Stimulated activated CD8-positive, alpha-beta memory T cell treated with anti-CD3 and anti-CD28 coated beads, Interleukin-2, amount 100 ng/mL, for 48 hours (primary cell): ENCODE measurements around the gene FAM111B.
"Not testable (repeated sequence)": the region's sequence is repeated elsewhere in the genome, so short reads cannot be mapped to it uniquely, and the experiment has no call there.

Experiments
- DNase-seq, 2 donors: peaks; one replicate each; pipeline ENCODE4 v3.0.0-alpha.2; 2020; ENCODE audit warnings: low read depth in 2 of 2

Gene FAM111B

GRCh38 chr11:59106363-59107336 is at the start of gene FAM111B:
Gene FAM111B, plus strand, starts transcription at chr11:59107237. Its CDS starts 2,389 bp downstream, at chr11:59109626.
- peak; percentile 48 to 59 for DNase-seq

- peak; percentile 68 to 83 for DNase-seq
Measured at GRCh38 chr11:59058120-59059033, 48.7 kb upstream of the FAM111B start.

GRCh38 chr11:59060096-59060495 is 46.9 kb upstream of the FAM111B start:
- not testable (repeated sequence) for DNase-seq

GRCh38 chr11:59062602-59063529 is 44.2 kb upstream of the FAM111B start:
- DNase-seq: no peak

- not testable (repeated sequence) for DNase-seq
Measured at GRCh38 chr11:59063996-59064727, 42.9 kb upstream of the FAM111B start.

- DNase-seq: no peak
Measured at GRCh38 chr11:59069087-59069486, 38.0 kb upstream of the FAM111B start.

GRCh38 chr11:59076876-59077571 is 30.0 kb upstream of the FAM111B start:
- DNase-seq: no peak

GRCh38 chr11:59078435-59078834 is 28.6 kb upstream of the FAM111B start:
- no peak for DNase-seq

- DNase-seq: no peak
Measured at GRCh38 chr11:59079086-59079485, 28.0 kb upstream of the FAM111B start.

- not testable (repeated sequence) for DNase-seq
Measured at GRCh38 chr11:59080421-59080820, 26.6 kb upstream of the FAM111B start.

GRCh38 chr11:59081430-59082020 is 25.5 kb upstream of the FAM111B start:
- not testable (repeated sequence) for DNase-seq

GRCh38 chr11:59086007-59086406 is 21.0 kb upstream of the FAM111B start, which contains the start of gene GLYATL1B:
Gene GLYATL1B, plus strand, starts transcription at chr11:59086307. Its CDS starts 0 bp downstream, at chr11:59086307.
- not testable (repeated sequence) for DNase-seq

GRCh38 chr11:59088162-59088561 is 18.9 kb upstream of the FAM111B start:
- DNase-seq: no peak

GRCh38 chr11:59093576-59093975 is 13.5 kb upstream of the FAM111B start:
- DNase-seq: not testable (repeated sequence)

GRCh38 chr11:59095225-59095624 is 11.8 kb upstream of the FAM111B start:
- not testable (repeated sequence) for DNase-seq

GRCh38 chr11:59095972-59096575 is 11.0 kb upstream of the FAM111B start:
- not testable (repeated sequence) for DNase-seq

GRCh38 chr11:59097113-59097708 is 9.8 kb upstream of the FAM111B start:
- peak; percentile 31 to 44 for DNase-seq

- not testable (repeated sequence) for DNase-seq
Measured at GRCh38 chr11:59097938-59098337, 9.1 kb upstream of the FAM111B start.
